ENCODE measurements around the gene RBM33. TPM values are rescaled to one million over a fixed set of nuclear protein-coding genes. Genes with fewer than 3 reads are reported as not detected.

Gene RBM33
- total and polyA plus RNA-seq, 2 of the 13 experiments (the other 11 are each of a cell fraction or from before 2014, with no cell fraction given): 12.4 to 28.9 TPM

GRCh38 chr7:155603858-155604503, 40.5 kb upstream of the RBM33 start:
- DNase-seq (ENCODE audit: low spot score) (no peak), ATAC-seq (no peak), FAIRE-seq (no peak)
- TF ChIP-seq, protein P1, sequence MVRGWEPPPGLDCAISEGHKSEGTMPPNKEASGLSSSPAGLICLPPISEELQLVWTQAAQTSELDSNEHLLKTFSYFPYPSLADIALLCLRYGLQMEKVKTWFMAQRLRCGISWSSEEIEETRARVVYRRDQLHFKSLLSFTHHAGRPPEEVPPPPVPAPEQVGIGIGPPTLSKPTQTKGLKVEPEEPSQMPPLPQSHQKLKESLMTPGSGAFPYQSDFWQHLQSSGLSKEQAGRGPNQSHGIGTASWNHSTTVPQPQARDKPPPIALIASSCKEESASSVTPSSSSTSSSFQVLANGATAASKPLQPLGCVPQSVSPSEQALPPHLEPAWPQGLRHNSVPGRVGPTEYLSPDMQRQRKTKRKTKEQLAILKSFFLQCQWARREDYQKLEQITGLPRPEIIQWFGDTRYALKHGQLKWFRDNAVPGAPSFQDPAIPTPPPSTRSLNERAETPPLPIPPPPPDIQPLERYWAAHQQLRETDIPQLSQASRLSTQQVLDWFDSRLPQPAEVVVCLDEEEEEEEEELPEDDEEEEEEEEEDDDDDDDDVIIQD (CRISPR knock-in tag; IDR thresholded peaks at IDR 0.05; ENCODE audit: low read depth): no peak
- TF ChIP-seq SP2 (CRISPR knock-in tag; IDR thresholded peaks at IDR 0.05): no peak
- in situ Hi-C loops (cut with HindIII; ENCODE audit: extremely low pct_ligation_motif_present, low pct_unique_long_range_greater_than_20kb) (no loop called here), intact Hi-C loops (cut with micrococcal nuclease; ENCODE audit: unreplicated experiment) (no loop called here)
- Histone ChIP-seq H3K4me2 (ENCODE audit: low read depth, low read length) (no peak overlapping the region), H2AFZ (ENCODE audit: low read length) (no peak overlapping the region), H3K79me2 (ENCODE audit: insufficient read depth, low read length) (no peaks in the 10 kb centered on the region), H3K4me1 (ENCODE audit: insufficient read depth, low read length) (peaks cover 4% of the 10 kb centered on the region), H3K9ac (ENCODE audit: insufficient read depth, low read depth, low read length) (no peak overlapping the region), H3K9me3 (ENCODE audit: low read length) (no peaks in the 10 kb centered on the region), H3K27me3 (ENCODE audit: control insufficient read depth in 1 of 2, insufficient read depth in 2 of 2, low read length in 2 of 2) (no peaks in the 10 kb centered on the region), H3K27ac (ENCODE audit: extremely low read length, insufficient read depth, low read length) (no peak overlapping the region), H3K4me3 (replicated peaks in 1 of 3; ENCODE audit: insufficient read depth in 1 of 3, low read depth in 2 of 3, low read length in 3 of 3) (no peak overlapping the region), H3K36me3 (replicated peaks in 1 of 2; ENCODE audit: control insufficient read depth in 1 of 2, insufficient read depth in 2 of 2, low read length in 2 of 2) (no peaks in the 10 kb centered on the region), H4K20me1 (ENCODE audit: insufficient read depth, low read length) (no peaks in the 10 kb centered on the region)
- BruUV-seq (replicated peaks): no TSS peak
- WGBS (ENCODE audit: low lambda C conversion rate): 86% methylated on average over 18 of the region's 18 CpGs
- ChIA-PET POLR2A (interaction anchor here (1.0 to 3.5 kb wide), 2 partner anchors 15 to 40 kb away, joined by 5 to 15 read pairs; partner anchors contain the start of gene RBM33), CTCF (ENCODE audit: low intra/inter-chr PET ratio, low total read pairs) (no interaction called here)

GRCh38 chr7:155604504-155604997, 39.9 kb upstream of the RBM33 start:
- H3K4me3 ChIP-seq (replicated peaks in 1 of 3; ENCODE audit: insufficient read depth in 1 of 3, low read depth in 2 of 3, low read length in 3 of 3): no peak overlapping the region
- FAIRE-seq (no peak), ATAC-seq (no peak), DNase-seq (ENCODE audit: low spot score) (no peak)
- no peak overlapping the region for H3K27ac ChIP-seq (ENCODE audit: extremely low read length, insufficient read depth, low read length)
- 78% methylated on average over 8 of the region's 8 CpGs for WGBS (ENCODE audit: low lambda C conversion rate)
- no peak overlapping the region for H3K9ac ChIP-seq (ENCODE audit: insufficient read depth, low read depth, low read length)
- no peaks in the 10 kb centered on the region for H3K36me3 ChIP-seq (replicated peaks in 1 of 2; ENCODE audit: control insufficient read depth in 1 of 2, insufficient read depth in 2 of 2, low read length in 2 of 2)
- ChIA-PET POLR2A (interaction anchor here (1.0 to 3.5 kb wide), 2 partner anchors 15 to 40 kb away, joined by 5 to 15 read pairs; partner anchors contain the start of gene RBM33), CTCF (ENCODE audit: low intra/inter-chr PET ratio, low total read pairs) (no interaction called here)
- H2AFZ ChIP-seq (ENCODE audit: low read length): no peak overlapping the region
- in situ Hi-C loops (cut with HindIII; ENCODE audit: extremely low pct_ligation_motif_present, low pct_unique_long_range_greater_than_20kb): no loop called here
- no peaks in the 10 kb centered on the region for H3K9me3 ChIP-seq (ENCODE audit: low read length)
- H3K79me2 ChIP-seq (ENCODE audit: insufficient read depth, low read length): no peaks in the 10 kb centered on the region
- H3K4me1 ChIP-seq (ENCODE audit: insufficient read depth, low read length): no peaks in the 10 kb centered on the region; the same call in 1 of the 2 replicates
- TF ChIP-seq ZNF792 (CRISPR knock-in tag; IDR thresholded peaks at IDR 0.05): no peak
- TF ChIP-seq ZSCAN22 (CRISPR knock-in tag; IDR thresholded peaks at IDR 0.05): no peak
- TF ChIP-seq ZNF484 (CRISPR knock-in tag; IDR thresholded peaks at IDR 0.05; ENCODE audit: borderline replicate concordance, low read depth): no peak
- TF ChIP-seq, protein P2, sequence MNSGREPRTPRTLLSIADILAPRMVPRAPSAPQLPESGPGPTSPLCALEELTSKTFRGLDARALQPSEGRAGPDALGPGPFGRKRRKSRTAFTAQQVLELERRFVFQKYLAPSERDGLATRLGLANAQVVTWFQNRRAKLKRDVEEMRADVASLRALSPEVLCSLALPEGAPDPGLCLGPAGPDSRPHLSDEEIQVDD (CRISPR knock-in tag; IDR thresholded peaks at IDR 0.05; ENCODE audit: borderline replicate concordance): no peak
- TF ChIP-seq ZFYVE20 (CRISPR knock-in tag; IDR thresholded peaks at IDR 0.05; ENCODE audit: borderline replicate concordance, low read depth): no peak
- no peak for TF ChIP-seq ZNF329 (CRISPR knock-in tag; IDR thresholded peaks at IDR 0.05; ENCODE audit: low read depth)
- no peak for TF ChIP-seq ZNF615 (CRISPR knock-in tag; IDR thresholded peaks at IDR 0.05; ENCODE audit: borderline replicate concordance)
- TF ChIP-seq HMG20B (CRISPR knock-in tag; conservative IDR thresholded peaks at IDR 0.05): no peak
- no peak for TF ChIP-seq ZSCAN30 (CRISPR knock-in tag; IDR thresholded peaks at IDR 0.05)
- H4K20me1 ChIP-seq (ENCODE audit: insufficient read depth, low read length): no peaks in the 10 kb centered on the region
- intact Hi-C loops (cut with micrococcal nuclease; ENCODE audit: unreplicated experiment): no loop called here
- H3K27me3 ChIP-seq (ENCODE audit: control insufficient read depth in 1 of 2, insufficient read depth in 2 of 2, low read length in 2 of 2): no peaks in the 10 kb centered on the region
- H3K4me2 ChIP-seq (ENCODE audit: low read depth, low read length): no peak overlapping the region
- no TSS peak for BruUV-seq (replicated peaks)
